HepG2 (cell line): Measurements from ENCODE around the gene MAP3K8. TPM values are rescaled to one million over a fixed set of nuclear protein-coding genes. Genes with fewer than 3 reads are reported as not detected.
A peak's percentile ranks its signal among the peaks of the same experiment; 100 is the strongest.

ENCODE experiments used
- AKAP8 ChIP-seq: sonication (generic); formaldehyde crosslinking; IDR thresholded peaks from 2 replicates; pipeline ENCODE4 v1.5.1; 2020; ENCODE audit warnings: mild to moderate bottlenecking, missing genetic modification reagents
- CCAR2 ChIP-seq: fragments of 200-400 bp; formaldehyde crosslinking; optimal IDR thresholded peaks from 2 replicates; pipeline ENCODE3; 2018; ENCODE audit warnings: low read depth, mild to moderate bottlenecking, low read length, moderate library complexity
- GTF2F1 ChIP-seq: fragments of 150-350 bp; IDR thresholded peaks from 2 replicates; pipeline ENCODE4 v1.6.1; 2014; ENCODE audit warnings: low read length
- KDM5B ChIP-seq: sonication (generic); formaldehyde crosslinking; IDR thresholded peaks from 2 replicates; pipeline ENCODE4 v1.4.0; 2020; ENCODE audit warnings: missing genetic modification reagents, mild to moderate bottlenecking, borderline replicate concordance
- KLF9 ChIP-seq: IDR thresholded peaks from 2 replicates; pipeline ENCODE4 v1.6.1; 2016; ENCODE audit warnings: low read depth
- MEF2D ChIP-seq: sonication (generic); formaldehyde crosslinking; IDR thresholded peaks from 2 replicates; pipeline ENCODE4 v1.5.1; 2020; ENCODE audit warnings: mild to moderate bottlenecking, missing genetic modification reagents
- RFXAP ChIP-seq: sonication (generic); formaldehyde crosslinking; IDR thresholded peaks from 2 replicates; pipeline ENCODE4 v1.4.0; 2020; ENCODE audit warnings: missing genetic modification reagents, borderline replicate concordance
- YEATS4 ChIP-seq: sonication (generic); formaldehyde crosslinking; IDR thresholded peaks from 2 replicates; pipeline ENCODE4 v1.4.0; 2020; ENCODE audit warnings: missing genetic modification reagents, borderline replicate concordance
- ZFX ChIP-seq: sonication (generic); formaldehyde crosslinking; IDR thresholded peaks from 2 replicates; pipeline ENCODE4 v1.4.0; 2020; ENCODE audit warnings: mild to moderate bottlenecking, low read depth, missing genetic modification reagents, moderate library complexity
- ZFYVE20 ChIP-seq: sonication (generic); formaldehyde crosslinking; IDR thresholded peaks from 2 replicates; pipeline ENCODE4 v1.8.0; 2023; ENCODE audit warnings: low read depth, mild to moderate bottlenecking, moderate library complexity, missing genetic modification reagents, borderline replicate concordance
- ZIK1 ChIP-seq: sonication (generic); formaldehyde crosslinking; IDR thresholded peaks from 2 replicates; pipeline ENCODE4 v1.5.0; 2020; ENCODE audit warnings: mild to moderate bottlenecking, low read depth, missing genetic modification reagents, borderline replicate concordance
- ZMYM2 ChIP-seq: sonication (generic); formaldehyde crosslinking; IDR thresholded peaks from 2 replicates; pipeline ENCODE4 v1.8.0; 2022; ENCODE audit warnings: mild to moderate bottlenecking, missing genetic modification reagents
- ZNF431 ChIP-seq: sonication (generic); formaldehyde crosslinking; IDR thresholded peaks from 2 replicates; pipeline ENCODE4 v1.9.0; 2022; ENCODE audit warnings: missing genetic modification reagents, low read depth, mild to moderate bottlenecking, borderline replicate concordance
- ZNF644 ChIP-seq: IDR thresholded peaks from 2 replicates; pipeline ENCODE4 v1.6.1; 2016; ENCODE audit warnings: low read depth
- ZNF816 ChIP-seq: sonication (generic); formaldehyde crosslinking; IDR thresholded peaks from 2 replicates; pipeline ENCODE4 v1.8.0; 2022; ENCODE audit warnings: missing genetic modification reagents, mild to moderate bottlenecking, borderline replicate concordance
- ZSCAN20 ChIP-seq: sonication (generic); formaldehyde crosslinking; IDR thresholded peaks from 2 replicates; pipeline ENCODE4 v1.4.0; 2020; ENCODE audit warnings: missing genetic modification reagents, mild to moderate bottlenecking, borderline replicate concordance
- ZSCAN31 ChIP-seq: sonication (generic); formaldehyde crosslinking; IDR thresholded peaks from 2 replicates; pipeline ENCODE4 v1.5.0; 2020; ENCODE audit warnings: low read depth, mild to moderate bottlenecking, missing genetic modification reagents
- polyA plus RNA-seq, 8 experiments: library from polyadenylated mRNA; depleted of rRNA in 3 of 8; stranded (reverse) in 7 of 8; unstranded in 1 of 8; fragments of >200 nt; fragmentation: Illumina TruSeq in 4 of 8; extraction: Trizol in 4 of 8; gene quantifications; 2 replicates each; pipeline versions ENCODE4 v1.2.1 to v1.2.3, GENCODE V29; 2011 to 2016; ENCODE audit warnings: low read depth in 4 of 8, missing spikeins in 1 of 8, mixed read lengths in 1 of 8; ENCODE audit not compliant: insufficient read depth in 1 of 8
- total RNA-seq, 5 experiments: library from RNA; depleted of rRNA; stranded (reverse); fragments of >200 nt; fragmentation: Illumina TruSeq; extraction: Trizol; gene quantifications; 2 replicates each; pipeline ENCODE4 v1.2.3, GENCODE V29; 2016; ENCODE audit warnings: low read depth in 1 of 5
- TF ChIP-seq, protein P1 (sequence below): IDR thresholded peaks from 2 replicates; pipeline ENCODE4 v1.6.1; 2016
- TF ChIP-seq, protein P2 (sequence below): sonication (generic); formaldehyde crosslinking; IDR thresholded peaks from 2 replicates; pipeline ENCODE4 v1.8.0; 2022; ENCODE audit warnings: missing genetic modification reagents, mild to moderate bottlenecking, inconsistent platforms, borderline replicate concordance
- TF ChIP-seq, protein P3 (sequence below): sonication (generic); formaldehyde crosslinking; IDR thresholded peaks from 2 replicates; pipeline ENCODE4 v1.5.1; 2020; ENCODE audit warnings: mild to moderate bottlenecking, missing genetic modification reagents
- TF ChIP-seq, protein P4 (sequence below): sonication (generic); formaldehyde crosslinking; IDR thresholded peaks from 2 replicates; pipeline ENCODE4 v1.8.1; 2023; ENCODE audit warnings: mild to moderate bottlenecking, missing genetic modification reagents
- TF ChIP-seq, protein P5 (sequence below): sonication (generic); formaldehyde crosslinking; IDR thresholded peaks from 2 replicates; pipeline ENCODE4 v1.4.0; 2020; ENCODE audit warnings: low read depth, mild to moderate bottlenecking, missing genetic modification reagents

MAP3K8 gene
- total and polyA plus RNA-seq, 2 of the 13 experiments (the other 11 are each of a cell fraction or from before 2014, with no cell fraction given), result 19.3 to 37.9 TPM

DNA sequence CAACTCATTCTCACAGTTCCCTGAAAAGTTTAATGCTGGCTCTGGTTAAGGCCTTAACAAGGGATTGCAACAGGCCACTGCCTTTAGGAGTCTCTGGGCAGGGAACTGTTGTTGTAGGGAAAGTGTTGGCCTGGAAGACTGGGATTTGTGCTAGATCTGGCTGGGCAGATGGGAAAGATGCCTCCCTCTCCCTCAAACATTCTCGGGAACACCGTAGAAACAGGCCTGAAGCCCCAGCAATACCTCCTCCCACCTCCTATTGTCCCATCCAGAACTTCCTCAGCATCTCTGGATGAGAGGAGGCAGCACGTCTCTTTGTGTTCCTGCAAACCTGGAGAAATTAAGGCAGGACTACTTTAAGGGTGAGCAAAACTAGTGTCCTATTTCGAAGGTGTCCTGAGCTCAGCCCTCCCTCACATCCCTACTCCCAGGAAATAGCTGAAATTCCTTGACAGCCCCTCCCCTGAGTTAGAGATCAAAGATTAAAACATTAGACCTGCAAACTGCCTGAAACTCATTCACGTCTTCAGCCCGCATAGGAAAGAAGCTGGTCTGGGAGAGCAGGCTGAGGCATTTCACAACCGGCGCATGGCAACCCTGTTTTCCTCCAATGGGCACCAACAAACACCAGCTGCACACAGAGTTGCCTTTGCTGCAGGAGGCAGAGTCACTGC, 10.9 kb upstream of the MAP3K8 start (continued):
- TF ChIP-seq RFXAP, result 0 out of 2 replicates have a peak, but pooled peaks have one; percentile 25
- TF ChIP-seq CCAR2, result no peak
- TF ChIP-seq, protein P1, sequence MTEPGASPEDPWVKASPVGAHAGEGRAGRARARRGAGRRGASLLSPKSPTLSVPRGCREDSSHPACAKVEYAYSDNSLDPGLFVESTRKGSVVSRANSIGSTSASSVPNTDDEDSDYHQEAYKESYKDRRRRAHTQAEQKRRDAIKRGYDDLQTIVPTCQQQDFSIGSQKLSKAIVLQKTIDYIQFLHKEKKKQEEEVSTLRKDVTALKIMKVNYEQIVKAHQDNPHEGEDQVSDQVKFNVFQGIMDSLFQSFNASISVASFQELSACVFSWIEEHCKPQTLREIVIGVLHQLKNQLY (CRISPR knock-in tag), result peak; percentile 62; the same call in 1 of the 2 replicates
- TF ChIP-seq, protein P2, sequence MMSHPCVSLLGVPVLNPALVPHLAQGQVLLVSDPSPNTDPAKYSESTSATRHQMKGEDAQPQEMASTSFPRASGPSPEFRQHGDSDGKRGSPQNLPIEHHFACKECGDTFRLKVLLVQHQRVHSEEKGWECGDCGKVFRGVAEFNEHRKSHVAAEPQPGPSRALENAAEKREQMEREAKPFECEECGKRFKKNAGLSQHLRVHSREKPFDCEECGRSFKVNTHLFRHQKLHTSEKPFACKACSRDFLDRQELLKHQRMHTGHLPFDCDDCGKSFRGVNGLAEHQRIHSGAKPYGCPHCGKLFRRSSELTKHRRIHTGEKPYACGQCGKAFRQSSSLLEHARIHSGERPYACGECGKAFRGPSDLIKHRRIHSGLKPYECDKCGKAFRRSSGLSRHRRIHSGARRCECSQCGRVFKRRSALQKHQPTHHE (CRISPR knock-in tag), result 0 out of 2 replicates have a peak, but pooled peaks have one; percentile 28
- TF ChIP-seq KLF9, result no peak
- TF ChIP-seq ZFYVE20 (CRISPR knock-in tag), result no peak
- TF ChIP-seq KDM5B (CRISPR knock-in tag), result peak; percentile 37; the same call in 1 of the 2 replicates
- peak; percentile 52; the same call in 1 of the 2 replicates for TF ChIP-seq ZNF644 (CRISPR knock-in tag)
- TF ChIP-seq, protein P3, sequence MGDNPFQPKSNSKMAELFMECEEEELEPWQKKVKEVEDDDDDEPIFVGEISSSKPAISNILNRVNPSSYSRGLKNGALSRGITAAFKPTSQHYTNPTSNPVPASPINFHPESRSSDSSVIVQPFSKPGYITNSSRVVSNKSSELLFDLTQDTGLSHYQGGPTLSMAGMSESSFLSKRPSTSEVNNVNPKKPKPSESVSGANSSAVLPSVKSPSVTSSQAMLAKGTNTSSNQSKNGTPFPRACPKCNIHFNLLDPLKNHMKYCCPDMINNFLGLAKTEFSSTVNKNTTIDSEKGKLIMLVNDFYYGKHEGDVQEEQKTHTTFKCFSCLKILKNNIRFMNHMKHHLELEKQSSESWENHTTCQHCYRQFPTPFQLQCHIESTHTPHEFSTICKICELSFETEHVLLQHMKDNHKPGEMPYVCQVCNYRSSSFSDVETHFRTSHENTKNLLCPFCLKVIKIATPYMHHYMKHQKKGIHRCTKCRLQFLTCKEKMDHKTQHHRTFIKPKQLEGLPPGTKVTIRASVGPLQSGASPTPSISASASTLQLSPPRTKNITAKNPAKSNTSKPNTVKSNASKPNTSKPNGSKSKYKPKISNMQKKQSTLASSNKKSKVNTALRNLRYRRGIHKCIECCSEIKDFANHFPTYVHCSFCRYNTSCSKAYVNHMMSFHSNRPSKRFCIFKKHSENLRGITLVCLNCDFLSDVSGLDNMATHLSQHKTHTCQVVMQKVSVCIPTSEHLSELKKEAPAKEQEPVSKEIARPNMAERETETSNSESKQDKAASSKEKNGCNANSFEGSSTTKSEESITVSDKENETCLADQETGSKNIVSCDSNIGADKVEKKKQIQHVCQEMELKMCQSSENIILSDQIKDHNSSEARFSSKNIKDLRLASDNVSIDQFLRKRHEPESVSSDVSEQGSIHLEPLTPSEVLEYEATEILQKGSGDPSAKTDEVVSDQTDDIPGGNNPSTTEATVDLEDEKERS (CRISPR knock-in tag), result no peak
- TF ChIP-seq ZSCAN31, result 0 out of 2 replicates have a peak, but pooled peaks have one; percentile 48
- TF ChIP-seq YEATS4 (CRISPR knock-in tag), result peak; percentile 39; the same call in 1 of the 2 replicates
- TF ChIP-seq ZFX (CRISPR knock-in tag), result peak; percentile 59
- no peak for TF ChIP-seq ZMYM2 (CRISPR knock-in tag)
- no peak for TF ChIP-seq ZNF816 (CRISPR knock-in tag)
- TF ChIP-seq ZSCAN20 (CRISPR knock-in tag), result no peak
- TF ChIP-seq AKAP8 (CRISPR knock-in tag), result no peak
- no peak for TF ChIP-seq ZIK1 (CRISPR knock-in tag)
- no peak for TF ChIP-seq GTF2F1
- TF ChIP-seq MEF2D (CRISPR knock-in tag), result no peak
- TF ChIP-seq ZNF431 (CRISPR knock-in tag), result no peak
- TF ChIP-seq, protein P4, sequence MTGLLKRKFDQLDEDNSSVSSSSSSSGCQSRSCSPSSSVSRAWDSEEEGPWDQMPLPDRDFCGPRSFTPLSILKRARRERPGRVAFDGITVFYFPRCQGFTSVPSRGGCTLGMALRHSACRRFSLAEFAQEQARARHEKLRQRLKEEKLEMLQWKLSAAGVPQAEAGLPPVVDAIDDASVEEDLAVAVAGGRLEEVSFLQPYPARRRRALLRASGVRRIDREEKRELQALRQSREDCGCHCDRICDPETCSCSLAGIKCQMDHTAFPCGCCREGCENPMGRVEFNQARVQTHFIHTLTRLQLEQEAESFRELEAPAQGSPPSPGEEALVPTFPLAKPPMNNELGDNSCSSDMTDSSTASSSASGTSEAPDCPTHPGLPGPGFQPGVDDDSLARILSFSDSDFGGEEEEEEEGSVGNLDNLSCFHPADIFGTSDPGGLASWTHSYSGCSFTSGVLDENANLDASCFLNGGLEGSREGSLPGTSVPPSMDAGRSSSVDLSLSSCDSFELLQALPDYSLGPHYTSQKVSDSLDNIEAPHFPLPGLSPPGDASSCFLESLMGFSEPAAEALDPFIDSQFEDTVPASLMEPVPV (CRISPR knock-in tag), result no peak
- TF ChIP-seq, protein P5, sequence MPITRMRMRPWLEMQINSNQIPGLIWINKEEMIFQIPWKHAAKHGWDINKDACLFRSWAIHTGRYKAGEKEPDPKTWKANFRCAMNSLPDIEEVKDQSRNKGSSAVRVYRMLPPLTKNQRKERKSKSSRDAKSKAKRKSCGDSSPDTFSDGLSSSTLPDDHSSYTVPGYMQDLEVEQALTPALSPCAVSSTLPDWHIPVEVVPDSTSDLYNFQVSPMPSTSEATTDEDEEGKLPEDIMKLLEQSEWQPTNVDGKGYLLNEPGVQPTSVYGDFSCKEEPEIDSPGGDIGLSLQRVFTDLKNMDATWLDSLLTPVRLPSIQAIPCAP (CRISPR knock-in tag), result no peak
